GM03348 (cell line): ENCODE data around the gene DPCD.
A peak's percentile ranks its signal among the peaks of the same experiment; 100 is the strongest.
"Not testable (repeated sequence)": the region's sequence is repeated elsewhere in the genome, so short reads cannot be mapped to it uniquely, and the experiment has no call there.

Experiments
- DNase-seq: peaks from one replicate; pipeline ENCODE4 v3.0.0; 2012; ENCODE audit warnings: low spot score

The DPCD gene

DNA sequence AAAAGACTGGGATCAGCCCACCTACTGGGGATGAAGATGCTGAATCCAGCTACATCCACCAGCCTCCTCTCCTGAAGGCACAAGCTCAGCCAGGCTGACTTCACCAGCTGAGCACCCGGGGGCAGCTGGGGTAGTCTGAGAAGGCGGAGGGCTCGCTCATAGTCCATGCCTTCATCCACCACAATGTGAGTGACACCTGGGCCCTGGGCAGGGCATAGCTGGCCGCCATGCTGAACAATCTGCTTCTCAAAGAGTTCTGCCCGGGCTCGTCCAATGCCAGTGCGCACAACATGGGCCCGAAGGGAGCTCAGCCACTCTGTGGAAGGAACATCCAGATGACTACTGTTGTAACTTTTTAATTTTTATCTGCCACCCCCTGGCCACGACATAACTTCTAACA is 2.3 kb upstream of the DPCD start:
- DNase-seq: no peak

DNA sequence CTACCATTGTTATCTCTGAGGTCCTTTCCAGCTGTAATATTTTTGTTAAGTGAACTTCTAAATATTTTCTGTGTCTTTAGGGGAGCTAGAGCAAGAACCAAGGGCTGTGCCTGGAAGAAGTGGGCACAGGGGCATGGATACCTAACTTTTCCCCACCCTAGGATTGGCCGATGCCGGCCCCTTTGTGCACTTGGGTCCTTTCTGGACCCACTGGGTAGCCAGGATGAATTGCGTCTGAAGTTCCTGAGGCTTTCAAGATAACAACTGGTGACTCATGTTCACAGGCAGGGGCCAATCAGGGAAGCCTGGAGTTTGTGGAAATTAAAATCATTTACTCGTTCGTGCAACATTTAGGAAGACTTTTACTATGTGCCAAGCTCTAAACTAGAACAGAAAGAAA is 758 bp downstream of the DPCD start:
- peak; percentile 60 for DNase-seq

DNA sequence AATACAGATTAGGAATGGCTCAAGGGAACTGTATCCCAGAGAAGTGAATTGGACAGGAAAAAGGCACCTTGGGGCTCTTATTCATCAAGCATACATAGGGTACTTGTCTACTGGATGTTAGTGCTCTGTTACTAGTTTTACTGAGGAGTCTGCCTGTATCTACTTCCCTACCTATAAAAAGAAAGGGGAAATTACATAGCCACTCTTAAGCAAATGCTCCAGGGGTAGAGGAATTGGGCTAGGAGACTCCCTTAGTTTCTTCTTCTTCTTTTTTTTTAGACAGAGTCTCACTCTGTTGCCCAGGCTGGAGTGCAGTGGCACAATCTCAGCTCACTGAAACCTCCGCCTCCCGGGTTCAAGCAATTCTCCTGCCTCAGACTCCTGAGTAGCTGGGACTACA is 5.2 kb downstream of the DPCD start:
- DNase-seq: not testable (repeated sequence)

DNA sequence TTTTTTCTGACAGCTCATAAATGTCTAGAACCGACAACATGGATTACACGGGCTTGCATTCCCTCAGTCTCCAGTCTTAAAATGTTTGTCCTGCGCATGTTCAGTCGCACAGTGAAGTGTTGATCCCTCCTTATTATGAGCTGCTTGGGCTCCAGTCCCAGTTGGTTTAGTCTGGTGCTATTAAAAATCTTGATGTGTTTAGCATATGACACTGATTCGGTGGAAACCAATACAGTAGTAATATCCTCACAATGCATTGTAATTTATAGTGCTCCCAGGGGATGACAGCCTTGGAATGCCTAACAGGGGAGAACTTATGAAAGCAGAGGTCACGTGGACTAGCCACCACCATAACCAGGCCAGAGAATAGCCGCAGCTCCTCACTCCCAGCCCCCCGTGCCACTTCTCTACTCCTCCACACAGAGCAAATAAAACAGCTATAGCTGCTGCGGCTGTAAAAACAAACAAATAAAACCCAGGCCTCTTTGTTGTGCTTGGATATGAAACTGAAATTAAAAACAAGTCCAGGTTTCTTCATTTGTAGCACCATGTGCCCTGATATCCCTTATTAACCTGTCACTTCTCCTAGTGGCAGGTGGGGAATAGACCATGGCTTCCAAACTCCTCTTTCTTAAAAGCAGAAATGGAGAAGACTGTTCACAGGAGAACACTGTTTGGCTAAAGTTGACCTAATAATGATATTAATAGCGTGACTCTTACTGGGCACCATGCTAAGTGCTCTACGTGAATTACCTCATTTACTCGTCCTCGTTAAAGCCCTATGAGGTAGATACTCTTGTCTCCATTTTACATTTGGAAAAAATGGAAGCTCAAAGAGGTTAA is 7.7 kb downstream of the DPCD start:
- DNase-seq: peak; percentile 41

- no peak for DNase-seq
Observed at GRCh38 chr10:101597091-101597900, 9.2 kb downstream of the DPCD start.

DNA sequence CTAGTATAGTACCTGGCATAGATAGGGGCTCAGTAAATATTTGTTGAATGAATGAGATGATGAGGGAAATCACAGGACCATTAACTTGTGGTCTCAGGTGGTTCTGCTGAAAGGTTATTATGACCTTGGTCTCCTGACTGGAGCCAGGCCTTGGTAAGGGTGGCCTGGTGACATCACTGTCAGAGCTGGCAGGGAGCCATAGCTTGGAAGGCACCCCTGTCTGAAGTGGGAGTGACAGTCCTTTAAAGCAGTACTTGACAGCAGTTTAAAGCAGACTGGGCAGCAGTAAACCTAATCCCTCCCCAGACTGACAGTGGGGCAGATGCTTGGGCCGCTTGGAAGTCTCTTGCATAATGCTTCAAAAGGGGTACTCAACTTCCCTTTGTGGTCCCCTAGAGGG is 13.4 kb downstream of the DPCD start:
- DNase-seq: no peak

DNA sequence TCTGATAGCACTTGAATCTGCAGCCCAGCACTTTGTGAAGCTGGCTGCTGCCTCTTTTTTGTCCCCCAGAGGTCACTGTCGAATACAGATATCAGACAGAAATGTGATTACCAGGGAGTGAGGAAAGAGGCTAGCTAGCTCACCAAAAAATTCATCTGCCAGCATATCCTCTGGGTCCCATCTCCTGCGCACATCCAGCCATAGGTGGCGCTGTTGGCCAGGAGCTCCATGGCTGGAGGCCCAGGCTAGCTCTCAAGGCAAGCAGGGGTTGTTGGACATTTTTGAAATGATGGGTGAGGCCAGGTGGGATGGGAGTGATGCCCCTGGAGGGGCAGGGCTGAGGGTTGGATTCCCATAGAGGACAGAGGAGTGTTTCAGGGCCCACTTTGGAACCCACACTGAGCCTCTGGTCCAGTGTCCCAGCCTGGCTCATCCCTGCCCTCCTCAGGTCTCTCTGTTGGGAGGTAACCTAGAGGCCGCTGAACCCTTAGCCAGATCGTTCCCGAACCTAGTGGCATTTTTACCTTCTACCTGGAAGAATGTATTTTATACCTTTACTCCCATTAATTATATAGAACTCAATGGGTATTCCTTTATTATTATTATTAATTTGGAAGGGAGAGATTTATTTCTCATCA is 14.8 kb downstream of the DPCD start:
- DNase-seq: peak; percentile 86

DNA sequence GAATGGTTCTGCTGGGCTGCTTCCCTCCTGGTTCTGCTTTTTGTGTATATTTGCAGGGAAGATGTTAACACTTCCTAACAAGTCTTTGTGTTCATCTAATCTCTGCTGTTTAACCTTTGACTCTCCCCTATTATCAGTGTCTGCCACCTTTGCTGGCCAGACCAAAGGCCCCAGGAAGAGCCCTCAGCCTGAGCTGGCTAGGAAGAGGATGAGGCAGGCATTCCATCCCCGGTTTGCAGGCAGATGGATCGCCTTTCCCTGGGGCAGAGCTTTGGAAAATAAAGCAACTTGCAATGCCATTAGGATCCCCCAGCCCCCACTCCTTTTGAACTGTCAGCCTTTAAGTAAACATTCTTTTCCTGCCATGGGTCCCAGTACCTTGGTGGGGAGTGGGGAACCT is 19.0 kb downstream of the DPCD start:
- no peak for DNase-seq

GRCh38 chr10:101609481-101609880 is 21.4 kb downstream of the DPCD start:
- DNase-seq: no peak

DNA sequence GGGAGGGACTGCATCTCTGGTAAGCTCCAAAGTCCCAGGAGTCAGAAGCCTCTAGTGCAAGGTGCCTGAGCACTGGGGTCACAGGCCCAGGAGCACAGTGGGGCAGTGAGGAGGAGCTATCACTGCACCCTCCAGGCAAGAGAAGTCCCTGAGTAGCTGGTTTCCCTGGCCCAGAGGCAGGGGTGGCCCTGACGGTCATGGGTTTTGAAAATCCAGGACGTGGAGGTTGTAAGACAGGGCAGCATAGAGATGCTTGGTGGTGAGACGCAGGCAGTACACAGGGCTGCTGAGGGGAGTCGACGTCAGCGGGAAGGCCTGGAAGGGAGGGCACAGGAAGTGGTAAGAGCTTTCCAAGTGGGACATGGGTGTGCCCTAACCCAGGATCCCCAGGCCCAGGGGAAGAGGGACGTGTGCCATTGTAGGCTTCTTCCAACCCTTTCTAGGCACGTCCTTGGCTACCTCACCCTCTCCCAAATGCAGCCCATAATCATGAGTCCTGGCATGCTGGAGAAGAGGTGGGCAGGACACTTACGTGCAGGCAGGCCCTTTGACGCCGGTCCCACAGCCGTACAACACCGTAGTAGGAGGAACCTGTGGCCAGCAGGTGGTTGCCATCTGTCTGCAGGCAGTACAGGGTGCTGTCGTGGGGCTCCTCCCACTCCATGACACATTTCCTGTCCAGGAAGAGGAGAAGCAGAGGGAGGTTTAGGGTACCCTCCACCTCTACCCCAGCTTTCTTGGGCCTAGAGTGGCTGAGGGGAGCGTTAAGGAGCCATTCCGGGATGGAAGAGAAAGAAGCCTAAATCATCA is 23.2 kb downstream of the DPCD start:
- DNase-seq: peak; percentile 41

DNA sequence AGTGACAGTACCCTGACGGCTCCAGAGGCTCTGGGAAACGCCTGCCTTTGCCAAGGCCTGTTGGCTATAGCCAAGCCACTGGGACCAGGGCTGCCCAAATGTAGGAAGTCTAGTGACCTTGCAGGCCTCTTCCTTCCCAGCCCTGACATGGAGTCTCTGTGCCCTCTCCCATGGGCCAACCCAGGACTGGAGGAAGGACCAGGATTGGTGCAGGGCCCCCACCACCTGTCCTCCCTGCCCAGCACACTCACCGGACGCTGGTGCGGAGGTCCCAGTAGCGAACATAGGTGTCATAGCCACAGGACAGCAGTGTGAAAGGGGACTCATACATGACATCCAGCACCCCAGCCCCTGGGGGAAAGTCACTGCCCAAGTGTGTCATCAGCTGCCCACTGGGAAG is 24.0 kb downstream of the DPCD start:
- DNase-seq: no peak

DNA sequence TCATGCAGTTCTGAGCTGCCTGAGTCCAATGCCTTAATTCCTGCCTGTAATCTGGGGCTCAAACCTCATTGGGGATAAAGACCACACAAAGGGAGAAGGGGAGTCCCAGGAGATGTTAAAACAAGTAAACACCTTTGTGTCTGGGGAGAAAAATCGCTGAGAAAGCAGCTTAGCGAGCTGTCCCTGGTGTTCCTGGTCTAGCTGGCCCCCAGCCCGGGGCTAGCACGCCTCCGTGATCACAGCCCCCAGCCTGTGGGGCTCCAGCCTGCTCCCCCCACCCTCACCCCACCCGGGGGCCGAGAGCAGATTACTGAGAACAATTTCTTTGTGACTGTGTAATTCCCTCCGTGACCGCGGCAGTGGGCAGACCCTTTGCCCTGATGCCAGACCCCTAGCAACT is 24.8 kb downstream of the DPCD start:
- no peak for DNase-seq

GRCh38 chr10:101613646-101614045 is 25.5 kb downstream of the DPCD start:
- no peak for DNase-seq

- no peak for DNase-seq
Observed at GRCh38 chr10:101614663-101615524, 26.8 kb downstream of the DPCD start.

DNA sequence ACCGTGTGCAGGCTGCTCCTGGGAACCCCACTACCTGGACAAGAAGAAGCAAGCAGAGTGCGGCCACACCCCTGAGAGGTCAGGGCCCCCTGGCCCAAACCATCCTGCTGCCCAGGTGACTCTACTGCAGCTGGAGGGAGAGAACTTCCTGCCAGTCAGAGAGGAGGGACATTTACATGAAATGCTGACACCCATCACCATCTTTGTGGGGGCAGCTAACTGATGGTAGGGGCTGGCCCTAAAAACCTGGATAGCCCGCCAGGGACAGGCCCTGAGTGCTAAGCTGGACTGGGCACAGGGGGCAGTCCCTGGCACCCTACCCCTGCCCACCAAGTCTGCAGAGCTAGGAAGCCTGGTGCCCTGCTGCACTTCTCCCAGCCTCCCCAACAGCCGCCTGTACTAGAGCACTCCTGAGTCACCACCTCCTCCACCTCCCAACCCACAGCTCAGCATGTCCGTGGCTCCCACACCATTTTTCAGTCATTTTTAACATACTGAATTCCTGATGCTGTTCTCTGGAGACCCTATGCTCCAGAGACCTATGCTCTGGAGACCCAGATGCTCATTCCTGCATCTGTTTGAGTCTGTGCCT is 27.5 kb downstream of the DPCD start:
- DNase-seq: no peak

- DNase-seq: no peak
Observed at GRCh38 chr10:101616415-101617101, 28.4 kb downstream of the DPCD start.

- no peak for DNase-seq
Observed at GRCh38 chr10:101617102-101617823, 29.1 kb downstream of the DPCD start.

- DNase-seq: no peak
Observed at GRCh38 chr10:101617824-101618568, 29.9 kb downstream of the DPCD start.

GRCh38 chr10:101618871-101619270 is 30.8 kb downstream of the DPCD start:
- DNase-seq: no peak
